ENCODE results near the gene CUL9. TPM values are rescaled to one million over a fixed set of nuclear protein-coding genes. Genes with fewer than 3 reads are reported as not detected.

CUL9 gene
- total RNA-seq, 1 experiment from 2014 or later = 15.2 TPM

DNA sequence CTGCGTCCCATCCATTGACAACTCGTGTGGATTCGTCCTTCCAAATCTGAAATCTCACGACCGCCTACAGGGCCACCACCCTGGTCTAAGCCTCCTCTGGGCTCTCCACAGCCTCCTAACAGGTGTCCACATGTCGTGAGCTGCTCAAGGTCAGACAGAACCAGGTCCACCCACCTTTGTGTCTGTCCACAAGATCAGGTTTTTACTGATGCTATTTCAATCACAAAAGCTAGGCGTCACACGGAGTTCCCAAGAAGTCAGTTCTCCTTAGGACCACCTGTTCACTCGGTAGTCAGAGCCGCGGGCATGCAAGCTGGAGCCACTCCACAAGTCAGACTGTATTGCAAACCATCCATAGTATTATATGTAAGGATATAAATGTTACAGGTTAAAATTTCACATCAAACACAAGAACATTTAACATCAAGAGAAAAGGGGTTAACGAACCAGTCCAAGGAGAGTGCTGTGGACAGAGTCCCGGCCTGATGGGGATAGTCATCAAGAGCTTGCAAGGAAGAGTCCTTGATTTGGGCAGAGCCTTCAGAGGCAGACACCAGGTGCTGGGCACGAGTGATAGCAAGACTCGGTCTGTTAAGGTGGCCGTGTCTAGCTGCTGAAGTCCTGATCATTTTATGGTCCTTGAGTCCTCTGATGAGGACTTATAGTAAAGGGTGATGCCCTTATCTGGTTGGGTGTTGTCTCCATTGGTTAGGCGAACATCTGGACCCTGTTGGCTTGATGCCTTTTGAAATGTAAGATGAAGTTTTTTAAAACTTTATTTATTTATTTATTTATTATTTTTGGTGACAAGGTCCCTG is 48.0 kb downstream of the CUL9 start:
- no peak overlapping the region for H3T11ph ChIP-seq (ENCODE audit: low read length)
- no peak overlapping the region for H3K23ac ChIP-seq (ENCODE audit: insufficient read length, low read depth, low read length)
- H2BK20ac ChIP-seq (ENCODE audit: low read depth, low read length, poor library complexity, severe bottlenecking) = no peak overlapping the region
- H2BK12ac ChIP-seq (ENCODE audit: insufficient read length, low read depth, low read length) = no peak overlapping the region
- H4K91ac ChIP-seq (ENCODE audit: insufficient read length, low read depth, low read length) = no peak overlapping the region
- no peak overlapping the region for H4K8ac ChIP-seq (replicated peaks; ENCODE audit: insufficient read length, low read depth, low read length)
- DNase-seq = no peak
- peaks cover 9 to 11% of the 10 kb centered on the region in 2 experiments for H3K4me1 Mint-ChIP-seq
- 0 out of 2 replicates have a peak, but pooled peaks cover 3% of the 10 kb centered on the region for H3K4me1 ChIP-seq (ENCODE audit: insufficient read depth, low read length)
- WGBS (ENCODE audit: extremely low coverage, insufficient read length, low lambda C conversion rate) = no CpG with 5 or more reads among the region's 17 CpGs
- no peaks in the 10 kb centered on the region for H3K9me3 Mint-ChIP-seq
- no peak for TF ChIP-seq CTCF (conservative IDR thresholded peaks at IDR 0.05)
- no peak overlapping the region for H2BK5ac ChIP-seq (ENCODE audit: insufficient read length, low read length)
- no peak overlapping the region for H3K56ac ChIP-seq (ENCODE audit: insufficient read length, low read depth, low read length)
- H2AK5ac ChIP-seq (ENCODE audit: insufficient read length, low read length) = no peak overlapping the region
- no peak overlapping the region for H3K18ac ChIP-seq (ENCODE audit: insufficient read length, low read depth, low read length)
- H3K9me3 ChIP-seq (ENCODE audit: control insufficient read depth, low read depth, low read length) = no peaks in the 10 kb centered on the region
- H2BK120ac ChIP-seq (ENCODE audit: low read depth, low read length, poor library complexity, severe bottlenecking) = no peak overlapping the region
- H3K4ac ChIP-seq (ENCODE audit: low read depth, low read length) = no peak overlapping the region
- peaks cover 6% of the 10 kb centered on the region; the same call in 1 of the 2 replicates for H3K27me3 ChIP-seq (ENCODE audit: insufficient read depth, low read length)
- H4K20me1 ChIP-seq (ENCODE audit: control insufficient read depth, insufficient read depth, insufficient read length) = no peaks in the 10 kb centered on the region
- H3K27ac ChIP-seq (ENCODE audit: insufficient read length, low read depth, low read length) = no peak overlapping the region
- H2AFZ ChIP-seq (ENCODE audit: low read length) = no peak overlapping the region
- no peak overlapping the region for H3K27ac Mint-ChIP-seq
- H3K36me3 Mint-ChIP-seq (ENCODE audit: insufficient read depth in 1 of 3, low read depth in 3 of 3) = peaks cover 5 to 17% (median 15%) of the 10 kb centered on the region in 3 experiments; a peak in 6 of 7 replicates
- peak overlapping the region; percentile 32 for H3K4me2 ChIP-seq (ENCODE audit: insufficient read depth, insufficient read length, low read length)
- no peak overlapping the region for H3K14ac ChIP-seq (ENCODE audit: insufficient read depth, low read length)
- H3K9ac ChIP-seq (ENCODE audit: extremely low read depth, insufficient read length, low read length) = no peak overlapping the region
- H3K79me2 ChIP-seq (ENCODE audit: insufficient read depth, low read length) = no peaks in the 10 kb centered on the region
- peak overlapping the region; percentile 61 to 76 for H3K4me3 Mint-ChIP-seq
- H2BK15ac ChIP-seq (ENCODE audit: low read depth, low read length) = no peak overlapping the region
- no peak overlapping the region for H4K5ac ChIP-seq (ENCODE audit: insufficient read length, low read depth, low read length)
- H3K23me2 ChIP-seq (ENCODE audit: insufficient read length, low read depth, low read length, poor library complexity, severe bottlenecking) = no peaks in the 10 kb centered on the region
- H3K27me3 Mint-ChIP-seq (ENCODE audit: low read depth) = peaks cover 36% of the 10 kb centered on the region
- H3K79me1 ChIP-seq (ENCODE audit: insufficient read depth, low read depth, low read length, poor library complexity, severe bottlenecking) = no peaks in the 10 kb centered on the region
